Smooth muscle cell (in vitro differentiated cells): ENCODE results near the gene PIANP. TPM values are rescaled to one million over a fixed set of nuclear protein-coding genes. Genes with fewer than 3 reads are reported as not detected.
"Not testable (repeated sequence)": the region's sequence is repeated elsewhere in the genome, so short reads cannot be mapped to it uniquely, and the experiment has no call there.

Experiments used
- DNase-seq: peaks from one replicate; lab custom pipeline; 2025; ENCODE audit not compliant: unreplicated experiment; lab: John Stamatoyannopoulos, UW
- H2AFZ ChIP-seq: fragments of 200-600 bp; sonication (generic); 2 replicates; pipeline ENCODE4 v1.6.0; 2016; ENCODE audit warnings: antibody characterized with exemption, low read depth, mild to moderate bottlenecking
- H3F3A ChIP-seq: fragments of 200-600 bp; sonication (generic); 2 replicates; pipeline ENCODE4 v1.6.0; 2017; ENCODE audit warnings: antibody characterized with exemption, low read depth
- H3K27ac ChIP-seq: fragments of 200-600 bp; sonication (generic); 2 replicates; pipeline ENCODE4 v1.5.1; 2016; ENCODE audit warnings: low read depth, mild to moderate bottlenecking
- H3K27me3 ChIP-seq: fragments of 200-600 bp; sonication (generic); 2 replicates; pipeline ENCODE4 v1.6.1; 2016; ENCODE audit warnings: low read depth, mild to moderate bottlenecking
- H3K36me3 ChIP-seq: fragments of 200-600 bp; sonication (generic); 2 replicates; pipeline ENCODE4 v1.5.1; 2016; ENCODE audit warnings: low read depth
- H3K4me1 ChIP-seq: fragments of 200-600 bp; sonication (generic); 2 replicates; pipeline ENCODE4 v1.5.1; 2016; ENCODE audit warnings: low read depth
- H3K4me2 ChIP-seq: fragments of 200-600 bp; sonication (generic); 2 replicates; pipeline ENCODE4 v1.6.0; 2016; ENCODE audit warnings: mild to moderate bottlenecking
- H3K4me3 ChIP-seq: fragments of 200-600 bp; sonication (generic); 2 replicates; pipeline ENCODE4 v1.5.1; 2016; ENCODE audit warnings: mild to moderate bottlenecking
- H3K79me2 ChIP-seq: fragments of 200-600 bp; sonication (generic); 2 replicates; pipeline ENCODE4 v1.6.0; 2016; ENCODE audit warnings: low read depth, mild to moderate bottlenecking
- H3K9ac ChIP-seq: fragments of 200-600 bp; sonication (generic); 2 replicates; pipeline ENCODE4 v1.6.0; 2016; ENCODE audit warnings: low read depth
- H3K9me3 ChIP-seq: fragments of 200-600 bp; sonication (generic); replicated peaks from 2 replicates; pipeline ENCODE4 v1.5.1; 2016; ENCODE audit warnings: low read depth
- H4K20me1 ChIP-seq: fragments of 200-600 bp; sonication (generic); 2 replicates; pipeline ENCODE4 v1.6.0; 2016; ENCODE audit warnings: low read depth
- CTCF ChIP-seq: fragments of 200-600 bp; sonication (generic); IDR thresholded peaks from 2 replicates; pipeline ENCODE4 v1.5.1; 2017; ENCODE audit warnings: borderline replicate concordance, mild to moderate bottlenecking, antibody characterized with exemption; ENCODE audit not compliant: insufficient read depth, poor library complexity, severe bottlenecking
- WGBS: methylation state at CpG from one replicate; pipeline ENCODE4 v1.1.7; 2016; ENCODE audit warnings: low lambda C conversion rate; 5-methylcytosine and 5-hydroxymethylcytosine counted together
- polyA plus RNA-seq: library from polyadenylated mRNA; unstranded; fragments of >200 nt; fragmentation: Nextera tagmentation; extraction: Ambion mirVana; gene quantifications from 2 replicates; pipeline ENCODE4 v1.2.1, GENCODE V29; 2016
- total RNA-seq: library from RNA; depleted of rRNA; stranded (reverse); fragments of >200 nt; gene quantifications from 2 replicates; pipeline ENCODE4 v1.2.3, GENCODE V29; 2014

PIANP gene
- total and polyA plus RNA-seq, 2 experiments from 2014 or later, result 3.8 TPM; not detected in 1

GRCh38 chr12:6745741-6746525, 45.3 kb upstream of the PIANP start:
- Histone ChIP-seq H2AFZ (no peak overlapping the region), H3F3A (peaks cover 9% of the 10 kb centered on the region), H4K20me1 (peaks cover 16% of the 10 kb centered on the region), H3K27me3 (no peaks in the 10 kb centered on the region), H3K27ac (peak overlapping the region; percentile 52), H3K4me2 (no peak overlapping the region), H3K9me3 (no peaks in the 10 kb centered on the region), H3K36me3 (peaks cover 9% of the 10 kb centered on the region), H3K4me3 (no peak overlapping the region), H3K9ac (no peak overlapping the region), H3K4me1 (no peaks in the 10 kb centered on the region), H3K79me2 (peaks cover 7% of the 10 kb centered on the region)
- no peak for TF ChIP-seq CTCF
- 80% methylated on average over 12 of the region's 13 CpGs for WGBS
- no peak for DNase-seq

GRCh38 chr12:6743300-6743699, 42.7 kb upstream of the PIANP start:
- not testable (repeated sequence) for H3K4me1 ChIP-seq, H3F3A ChIP-seq, H2AFZ ChIP-seq, H3K4me2 ChIP-seq, DNase-seq, H3K79me2 ChIP-seq, H3K27ac ChIP-seq, H3K9me3 ChIP-seq, H3K4me3 ChIP-seq, H3K27me3 ChIP-seq, H3K36me3 ChIP-seq, H4K20me1 ChIP-seq, H3K9ac ChIP-seq
- 79% methylated on average over 7 of the region's 7 CpGs for WGBS

- Histone ChIP-seq H4K20me1 (peaks cover 3% of the 10 kb centered on the region), H3K4me2 (no peak overlapping the region), H3K36me3 (peaks cover 2% of the 10 kb centered on the region), H2AFZ (no peak overlapping the region), H3K79me2 (no peaks in the 10 kb centered on the region), H3F3A (peaks cover 9% of the 10 kb centered on the region), H3K27me3 (no peaks in the 10 kb centered on the region), H3K4me3 (no peak overlapping the region), H3K4me1 (no peaks in the 10 kb centered on the region), H3K9ac (no peak overlapping the region), H3K9me3 (no peaks in the 10 kb centered on the region), H3K27ac (no peak overlapping the region)
- 70% methylated on average over 3 of the region's 3 CpGs for WGBS
- no peak for DNase-seq
- TF ChIP-seq CTCF, result no peak
These were observed 42.2 kb upstream of the PIANP start for GRCh38 chr12:6742834-6743233.

- H3K4me2 ChIP-seq, H3F3A ChIP-seq, H3K4me1 ChIP-seq, H3K4me3 ChIP-seq, DNase-seq, H3K79me2 ChIP-seq, H4K20me1 ChIP-seq, H3K27me3 ChIP-seq, H3K36me3 ChIP-seq, H3K9me3 ChIP-seq, H3K27ac ChIP-seq, H3K9ac ChIP-seq, H2AFZ ChIP-seq: not testable (repeated sequence)
- WGBS, result 93% methylated on average over 12 of the region's 12 CpGs
These were observed 41.5 kb upstream of the PIANP start for GRCh38 chr12:6742080-6742479.
